ENCODE measurements around the gene SMARCD1.

DNA sequence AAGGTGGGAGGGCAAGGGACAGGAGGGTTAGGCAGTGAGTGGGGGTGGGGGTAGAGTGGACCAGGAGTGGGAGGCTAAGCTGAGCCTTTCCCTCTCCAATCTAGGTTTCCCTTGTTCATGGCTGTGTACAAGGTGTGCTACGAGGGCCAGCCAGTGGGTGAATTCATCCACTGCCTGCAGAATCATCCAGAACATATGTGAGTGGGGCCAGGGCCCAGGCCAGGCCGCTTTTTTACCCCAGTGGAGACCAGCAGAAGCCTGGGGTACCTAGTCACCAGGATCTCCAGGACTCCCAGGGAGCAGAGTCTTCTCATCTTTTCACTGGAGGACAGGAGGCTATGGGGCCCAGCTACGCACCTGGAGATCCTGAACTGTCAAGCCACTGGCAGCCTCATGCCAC, 24.2 kb downstream of the SMARCD1 start:
- no peak for TF ChIP-seq CTCF (IDR thresholded peaks at IDR 0.05)
- TF ChIP-seq POLR2A (IDR thresholded peaks at IDR 0.05), result no peak
